ENCODE data around the gene DNAH3.

- TF ChIP-seq POLR2A (IDR thresholded peaks at IDR 0.05; ENCODE audit: low read length): no peak
- TF ChIP-seq GATA1 (IDR thresholded peaks at IDR 0.05; ENCODE audit: low read depth, low read length): no peak
These were observed 140.8 kb downstream of the DNAH3 start for GRCh38 chr16:21009815-21010214.

Measured in erythroblast (primary cell).